Muscle layer of duodenum (tissue), 2 donors: Measurements from ENCODE around the gene NEK11.

ENCODE experiments used
- H3K27ac ChIP-seq: one replicate; pipeline ENCODE4 v1.7.0; 2013; ENCODE audit warnings: mild to moderate bottlenecking, low read length
- H3K27me3 ChIP-seq: one replicate; pipeline ENCODE4 v1.7.0; 2013; ENCODE audit warnings: low read depth, mild to moderate bottlenecking, control low read depth, low read length
- H3K36me3 ChIP-seq, 2 donors: one replicate each; pipeline ENCODE4 v1.7.0; 2013; ENCODE audit warnings: low read length in 2 of 2, control low read depth in 1 of 2, mild to moderate bottlenecking in 1 of 2; ENCODE audit not compliant: insufficient read depth in 2 of 2, control insufficient read depth in 1 of 2
- H3K4me1 ChIP-seq, 2 donors: one replicate each; pipeline ENCODE4 v1.7.0; 2013; ENCODE audit warnings: low read length in 2 of 2, mild to moderate bottlenecking in 2 of 2, control low read depth in 1 of 2, moderate library complexity in 1 of 2; ENCODE audit not compliant: insufficient read depth in 2 of 2, control insufficient read depth in 1 of 2
- H3K4me3 ChIP-seq, 2 donors: one replicate each; pipeline ENCODE4 v1.7.0; 2013; ENCODE audit warnings: low read length in 2 of 2, low read depth in 1 of 2, mild to moderate bottlenecking in 1 of 2
- H3K9me3 ChIP-seq, 2 donors: one replicate each; pipeline ENCODE4 v1.7.0; 2013; ENCODE audit warnings: low read length in 2 of 2, control low read depth in 1 of 2, mild to moderate bottlenecking in 1 of 2; ENCODE audit not compliant: control insufficient read depth in 1 of 2
- donor health status: healthy.

NEK11 gene

DNA sequence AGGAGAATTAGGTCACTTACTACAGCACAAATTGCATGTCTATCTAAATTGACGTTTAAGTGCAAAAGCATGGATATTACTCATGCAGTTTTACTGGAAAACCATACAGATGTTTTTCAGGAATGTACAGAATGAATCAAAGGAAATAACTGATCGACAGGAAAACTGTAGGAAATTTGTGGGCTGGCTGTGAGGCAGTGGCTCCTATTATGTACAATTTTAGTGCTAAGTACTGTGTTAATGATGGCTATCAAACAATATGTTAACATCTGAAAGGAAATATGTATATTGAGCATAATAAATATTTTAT is 361.8 kb downstream of the NEK11 start:
- Histone ChIP-seq H3K9me3 (no peaks in the 10 kb centered on the region), H3K4me1 (no peaks in the 10 kb centered on the region), H3K27ac (no peak overlapping the region), H3K36me3 (peaks cover 7 to 8% of the 10 kb centered on the region in 2 donors), H3K27me3 (no peaks in the 10 kb centered on the region), H3K4me3 (no peak overlapping the region)

DNA sequence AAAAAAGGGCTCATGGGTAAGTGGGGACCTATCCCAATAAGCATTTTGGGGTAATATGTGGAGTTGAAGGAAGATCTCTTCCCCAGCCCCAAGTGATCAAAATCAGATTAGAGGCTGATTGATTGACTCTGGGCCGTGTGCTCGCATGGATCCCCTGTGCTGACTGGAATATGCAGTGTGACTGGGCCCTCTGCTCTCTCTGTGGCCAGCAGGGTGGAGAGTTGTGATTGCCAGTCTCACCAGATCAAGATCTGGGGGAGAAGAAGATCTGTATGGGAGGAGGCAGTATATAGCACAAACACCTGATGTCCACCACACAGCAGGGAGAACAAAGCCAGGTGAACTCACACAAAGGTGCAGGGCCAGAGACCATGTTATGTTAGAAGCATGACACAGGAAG is 363.7 kb downstream of the NEK11 start:
- no peaks in the 10 kb centered on the region for H3K27me3 ChIP-seq
- no peaks in the 10 kb centered on the region for H3K36me3 ChIP-seq
- H3K9me3 ChIP-seq = no peaks in the 10 kb centered on the region
- no peak overlapping the region for H3K27ac ChIP-seq
- H3K4me1 ChIP-seq = no peaks in the 10 kb centered on the region
- H3K4me3 ChIP-seq = no peak overlapping the region

DNA sequence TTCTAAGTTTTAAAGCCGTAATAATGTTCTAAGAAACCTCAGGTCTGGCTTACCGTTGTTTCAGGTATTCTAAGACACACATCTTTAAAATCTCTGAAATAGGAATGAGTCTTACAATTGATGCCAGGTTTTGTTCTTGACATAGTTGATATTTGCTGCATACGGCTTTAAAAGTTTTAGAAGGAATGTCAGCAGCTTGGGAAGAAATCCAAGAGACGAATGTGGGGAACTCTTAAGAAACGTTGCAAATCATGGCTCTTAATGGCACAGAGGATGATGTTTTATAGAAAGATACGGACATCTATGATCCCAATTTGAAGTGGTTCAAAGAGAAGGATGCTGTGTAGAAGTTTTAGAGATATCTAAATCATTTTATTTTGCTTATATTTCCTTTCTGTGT is 366.4 kb downstream of the NEK11 start:
- Histone ChIP-seq H3K4me3 (no peak overlapping the region), H3K4me1 (no peaks in the 10 kb centered on the region), H3K27me3 (no peaks in the 10 kb centered on the region), H3K36me3 (no peaks in the 10 kb centered on the region), H3K27ac (no peak overlapping the region), H3K9me3 (no peaks in the 10 kb centered on the region)

DNA sequence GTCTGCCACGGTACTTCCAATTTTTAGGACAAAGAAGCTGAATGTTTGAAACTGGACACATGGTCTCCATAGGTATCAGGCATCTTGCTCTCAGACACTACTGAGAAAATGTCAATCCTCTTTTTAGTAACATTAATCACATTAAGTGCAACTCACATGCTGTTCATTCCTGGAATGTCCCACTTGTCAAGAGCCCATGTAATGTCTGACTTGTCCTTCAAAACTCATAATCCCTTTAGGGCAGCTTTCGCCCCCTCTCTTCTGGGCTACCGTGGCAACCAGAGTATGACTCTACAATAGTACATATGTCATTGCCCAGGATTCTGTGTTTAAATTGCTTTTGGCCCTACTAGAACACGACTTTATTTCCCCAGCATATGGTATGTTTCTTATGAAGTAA is 367.2 kb downstream of the NEK11 start:
- H3K36me3 ChIP-seq = no peaks in the 10 kb centered on the region
- H3K9me3 ChIP-seq = no peaks in the 10 kb centered on the region
- H3K27me3 ChIP-seq = no peaks in the 10 kb centered on the region
- no peak overlapping the region for H3K27ac ChIP-seq
- no peaks in the 10 kb centered on the region for H3K4me1 ChIP-seq
- no peak overlapping the region for H3K4me3 ChIP-seq

DNA sequence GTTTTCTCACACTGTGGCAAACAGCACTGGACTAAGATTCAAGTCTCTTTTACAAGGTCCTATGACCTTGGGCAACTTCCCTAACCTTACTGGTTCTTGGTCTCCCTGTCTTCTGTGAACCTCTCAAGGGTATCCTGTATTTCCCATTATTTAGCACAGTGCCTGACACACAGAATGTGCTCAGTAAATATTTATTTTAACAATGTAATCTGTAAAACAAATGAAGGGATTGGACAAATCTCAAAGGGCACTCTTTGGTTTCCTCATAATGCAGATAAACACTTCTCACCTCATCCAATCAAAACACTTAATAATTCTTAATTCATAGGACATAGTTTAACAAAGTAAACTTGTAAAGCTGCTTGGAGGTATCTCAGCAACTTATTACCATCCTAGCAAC is 367.7 kb downstream of the NEK11 start:
- Histone ChIP-seq H3K4me1 (no peaks in the 10 kb centered on the region), H3K27ac (no peak overlapping the region), H3K9me3 (no peaks in the 10 kb centered on the region), H3K4me3 (no peak overlapping the region), H3K27me3 (no peaks in the 10 kb centered on the region), H3K36me3 (no peaks in the 10 kb centered on the region)

DNA sequence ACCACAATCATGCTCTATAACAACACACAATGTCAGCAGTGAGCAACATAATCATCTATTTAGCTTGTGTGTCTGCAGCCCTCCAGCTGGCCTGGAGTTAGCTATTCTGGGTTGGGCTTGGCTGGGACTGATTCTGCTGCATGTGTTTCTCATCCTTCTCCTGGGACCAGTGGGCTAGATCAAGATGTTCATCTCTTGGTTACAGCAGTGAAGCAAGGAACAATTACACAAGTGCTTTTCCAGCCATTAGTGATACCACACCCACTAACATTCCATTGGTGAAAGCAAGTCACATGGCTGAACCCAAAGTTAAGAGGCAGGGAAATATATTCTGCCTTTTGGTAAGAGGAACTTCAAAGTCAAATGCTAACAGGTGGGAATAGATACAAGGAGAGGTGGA is 369.5 kb downstream of the NEK11 start:
- Histone ChIP-seq H3K9me3 (no peaks in the 10 kb centered on the region), H3K36me3 (no peaks in the 10 kb centered on the region), H3K27ac (no peak overlapping the region), H3K4me1 (no peaks in the 10 kb centered on the region), H3K4me3 (no peak overlapping the region), H3K27me3 (no peaks in the 10 kb centered on the region)

DNA sequence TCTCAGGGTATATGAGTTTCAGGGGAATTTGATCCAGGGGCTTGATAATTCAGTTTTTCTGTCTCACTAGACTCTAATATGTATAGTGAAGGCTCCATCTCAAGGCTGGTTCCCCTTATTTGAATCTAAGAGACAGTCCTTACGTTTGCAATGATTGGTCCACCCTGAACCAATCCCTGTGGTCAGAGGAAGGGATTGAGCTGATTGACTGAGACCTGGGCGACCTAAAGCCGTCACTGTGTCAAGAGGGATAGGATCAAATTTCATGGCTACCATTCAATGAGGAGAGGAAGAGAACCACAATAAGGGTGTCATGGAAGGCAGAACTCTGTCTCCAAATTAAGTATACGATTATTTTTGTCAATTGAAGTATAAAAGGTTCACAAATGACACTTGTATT is 371.2 kb downstream of the NEK11 start:
- Histone ChIP-seq H3K27ac (no peak overlapping the region), H3K27me3 (no peaks in the 10 kb centered on the region), H3K4me1 (no peaks in the 10 kb centered on the region), H3K9me3 (no peaks in the 10 kb centered on the region), H3K36me3 (no peaks in the 10 kb centered on the region), H3K4me3 (no peak overlapping the region)
